CD4-positive, alpha-beta T cell (primary cell): ENCODE data around the gene FBXL15. TPM values are rescaled to one million over a fixed set of nuclear protein-coding genes. Genes with fewer than 3 reads are reported as not detected.

Experiments
- ATAC-seq: fragments of 200-7000 bp; cut with Tn5 transposase; one replicate; pipeline ENCODE4 v1.10.0; 2022; ENCODE audit warnings: mild to moderate bottlenecking; ENCODE audit not compliant: poor library complexity
- CTCF ChIA-PET: fragments of 350-600 bp; sonication (Branson Sonifier 250); formaldehyde crosslinking; loops from one replicate; lab custom pipeline; 2021; ENCODE audit warnings: antibody characterized with exemption, inconsistent platforms; lab: Charles Lee
- POLR2A ChIA-PET: fragments of 350-600 bp; sonication (Branson Sonifier 250); formaldehyde crosslinking; loops from one replicate; lab custom pipeline; 2021; ENCODE audit warnings: antibody characterized with exemption, inconsistent platforms; lab: Charles Lee
- DNase-seq, 14 experiments: peaks; one replicate each; pipeline ENCODE4 v3.0.0-alpha.2; 2013 to 2020; ENCODE audit warnings: mixed read lengths in 2 of 14
- H3K27ac ChIP-seq, 2 donors: one replicate each; pipeline versions ENCODE4 v1.5.1 to v1.7.0; 2013; ENCODE audit warnings: low read length in 2 of 2, low read depth in 1 of 2, mild to moderate bottlenecking in 1 of 2
- H3K27me3 ChIP-seq, 2 experiments: 1 replicate in 1 of 2; 2 replicates in 1 of 2; pipeline versions ENCODE4 v1.6.1 to v1.7.0; 2013; ENCODE audit warnings: low read length in 2 of 2, control low read depth in 1 of 2, mild to moderate bottlenecking in 1 of 2, moderate library complexity in 1 of 2; ENCODE audit not compliant: insufficient read depth in 2 of 2, control insufficient read depth in 1 of 2
- H3K36me3 ChIP-seq: one replicate; pipeline ENCODE4 v1.6.1; 2013; ENCODE audit warnings: low read length, control low read depth; ENCODE audit not compliant: insufficient read depth
- H3K4me1 ChIP-seq: one replicate; pipeline ENCODE4 v1.6.1; 2013; ENCODE audit warnings: low read length, control low read depth; ENCODE audit not compliant: insufficient read depth
- H3K4me3 ChIP-seq: one replicate; pipeline ENCODE4 v1.5.1; 2013; ENCODE audit warnings: mild to moderate bottlenecking, low read length, moderate library complexity
- H3K9me3 ChIP-seq, 2 experiments: 1 replicate in 1 of 2; 2 replicates in 1 of 2; pipeline versions ENCODE4 v1.6.1 to v1.7.0; 2013; ENCODE audit warnings: low read length in 2 of 2, mild to moderate bottlenecking in 2 of 2, control low read depth in 1 of 2, moderate library complexity in 1 of 2; ENCODE audit not compliant: control insufficient read depth in 1 of 2, insufficient read depth in 1 of 2
- H3K27ac Mint-ChIP-seq: one replicate; pipeline ENCODE4 v1.8.0; 2020; ENCODE audit warnings: mixed read lengths
- H3K27me3 Mint-ChIP-seq: one replicate; pipeline ENCODE4 v1.8.0; 2021; ENCODE audit warnings: mixed read lengths
- H3K36me3 Mint-ChIP-seq: one replicate; pipeline ENCODE4 v1.8.0; 2021; ENCODE audit warnings: low read depth, mixed read lengths
- H3K4me1 Mint-ChIP-seq: one replicate; pipeline ENCODE4 v1.8.0; 2021; ENCODE audit warnings: low read depth, mixed read lengths
- H3K4me3 Mint-ChIP-seq: one replicate; pipeline ENCODE4 v1.8.0; 2020; ENCODE audit warnings: mild to moderate bottlenecking, mixed read lengths
- H3K9me3 Mint-ChIP-seq: one replicate; pipeline ENCODE4 v1.8.0; 2020; ENCODE audit warnings: mixed read lengths
- CTCF ChIP-seq: fragments of 200-600 bp; IDR thresholded peaks from one replicate; pipeline ENCODE4 v1.8.0; 2022; ENCODE audit warnings: antibody characterized with exemption, mild to moderate bottlenecking
- intact Hi-C, 2 experiments: fragments of 100-400 bp; cut with DNase I in 1 of 2; cut with micrococcal nuclease in 1 of 2; formaldehyde crosslinking; loops; one replicate each; pipeline versions ENCODE4 v1.15.1 to v1.9.0; 2023 to 2025; cut with DNase I, micrococcal nuclease
- total RNA-seq, 174 experiments: library from RNA in 2 of 174; stranded (reverse) in 2 of 174; gene quantifications; one replicate each; pipeline ENCODE4 v1.2.3 and lab custom pipeline; 2021 to 2026

FBXL15 gene
- total RNA-seq, 2 experiments from 2014 or later = 10.2 to 10.4 TPM

GRCh38 chr10:102393411-102394078, 27.1 kb upstream of the FBXL15 start:
- Histone ChIP-seq H3K36me3 (peaks cover 23% of the 10 kb centered on the region), H3K27me3 (no peaks in the 10 kb centered on the region), H3K27ac (peak overlapping the region; percentile 97 to 100), H3K4me1 (peaks cover 50% of the 10 kb centered on the region), H3K4me3 (peak overlapping the region; percentile 64), H3K9me3 (no peaks in the 10 kb centered on the region)
- no peaks in the 10 kb centered on the region for H3K27me3 Mint-ChIP-seq
- ATAC-seq = no peak
- H3K4me1 Mint-ChIP-seq = peaks cover 45% of the 10 kb centered on the region
- peak in 1 of 14 experiments; percentile 42 for DNase-seq
- POLR2A ChIA-PET = interaction anchor here (0.7 to 4.6 kb wide), 19 partner anchors 8 to 350 kb away, joined by 3 to 71 read pairs (median 8); partner anchors contain the start of genes ACTR1A, ARL3, C10orf95 and CUEDC2
- CTCF ChIA-PET = interaction anchor here (1.3 to 4.0 kb wide), 11 partner anchors 9 to 251 kb away, joined by 4 to 26 read pairs (median 7); partner anchors contain the start of genes C10orf95, FBXL15 and TRIM8
- peak overlapping the region; percentile 92 for H3K4me3 Mint-ChIP-seq
- H3K9me3 Mint-ChIP-seq = no peaks in the 10 kb centered on the region
- H3K36me3 Mint-ChIP-seq = peaks cover 42% of the 10 kb centered on the region
- TF ChIP-seq CTCF = peak; percentile 87
- H3K27ac Mint-ChIP-seq = peak overlapping the region; percentile 100
- intact Hi-C loops = loop anchor here (1.0 to 10.0 kb wide), 8 partner anchors 27 to 351 kb away; partner anchors contain the start of genes FBXL15 (in 1 of the 2), TRIM8 (in 1 of the 2) and WBP1L (in 1 of the 2)

GRCh38 chr10:102394079-102394800, 26.4 kb upstream of the FBXL15 start:
- H3K9me3 ChIP-seq = no peaks in the 10 kb centered on the region
- peak; percentile 72 for ATAC-seq
- Mint-ChIP-seq H3K27ac (peak overlapping the region; percentile 100), H3K4me1 (peaks cover 47% of the 10 kb centered on the region), H3K36me3 (peaks cover 47% of the 10 kb centered on the region), H3K27me3 (no peaks in the 10 kb centered on the region), H3K4me3 (peak overlapping the region; percentile 92), H3K9me3 (no peaks in the 10 kb centered on the region)
- peak overlapping the region; percentile 64 for H3K4me3 ChIP-seq
- peak; percentile 12 for TF ChIP-seq CTCF
- ChIA-PET CTCF (interaction anchor here (1.3 to 4.0 kb wide), 14 partner anchors 9 to 250 kb away, joined by 4 to 26 read pairs (median 6); partner anchors contain the start of genes C10orf95, CUEDC2, FBXL15 and SUFU), POLR2A (interaction anchor here (0.7 to 4.6 kb wide), 25 partner anchors 9 to 576 kb away, joined by 3 to 71 read pairs (median 8); partner anchors contain the start of genes ACTR1A, ARL3, C10orf95 and CUEDC2)
- peak; percentile 95 to 99 (median 98) for DNase-seq
- H3K27ac ChIP-seq = peak overlapping the region; percentile 97 to 100
- no peaks in the 10 kb centered on the region for H3K27me3 ChIP-seq
- intact Hi-C loops = loop anchor here (1.0 to 10.0 kb wide), 7 partner anchors 27 to 351 kb away; partner anchors contain the start of genes FBXL15 (in 1 of the 2), TRIM8 (in 1 of the 2) and WBP1L (in 1 of the 2)
- peaks cover 25% of the 10 kb centered on the region for H3K36me3 ChIP-seq
- H3K4me1 ChIP-seq = peaks cover 57% of the 10 kb centered on the region
